ENCODE results near the gene KATNAL1.

GRCh38 chr13:30276178-30276577 lies 31.2 kb downstream of the KATNAL1 start:
- TF ChIP-seq GATA3 (IDR thresholded peaks at IDR 0.05; ENCODE audit: low read depth, low read length) (no peak), GATA2 (IDR thresholded peaks at IDR 0.05; ENCODE audit: low read depth, low read length) (no peak)
